Psoas muscle (tissue), 8 donors: ENCODE measurements around the gene CACNA1C. TPM values are rescaled to one million over a fixed set of nuclear protein-coding genes. Genes with fewer than 3 reads are reported as not detected.
A peak's percentile ranks its signal among the peaks of the same experiment; 100 is the strongest.

Experiments
- ATAC-seq, 4 donors: fragments of 200-7000 bp; cut with Tn5 transposase; one replicate each; pipeline ENCODE4 v1.9.1; 2020; ENCODE audit warnings: moderate library complexity in 3 of 4, mild to moderate bottlenecking in 2 of 4
- DNase-seq, 2 donors: peaks; one replicate each; pipeline ENCODE4 v3.0.0-alpha.2; 2020
- H3K27ac ChIP-seq: fragments of 200-600 bp; one replicate; pipeline ENCODE4 v1.8.0; 2022
- H3K27me3 ChIP-seq, 3 donors: fragments of 200-600 bp in 1 of 3; one replicate each; pipeline versions ENCODE4 v1.6.1 to v1.8.0; 2013 to 2022; ENCODE audit warnings: low read length in 2 of 3, mild to moderate bottlenecking in 2 of 3, moderate library complexity in 1 of 3; ENCODE audit not compliant: insufficient read depth in 3 of 3
- H3K36me3 ChIP-seq, 2 donors: fragments of 200-600 bp in 1 of 2; one replicate each; pipeline versions ENCODE4 v1.6.1 to v1.8.0; 2013 to 2022; ENCODE audit warnings: low read depth in 1 of 2, mild to moderate bottlenecking in 1 of 2, moderate library complexity in 1 of 2; ENCODE audit not compliant: insufficient read depth in 1 of 2
- H3K4me1 ChIP-seq: fragments of 200-600 bp; one replicate; pipeline ENCODE4 v1.8.0; 2022
- H3K4me3 ChIP-seq: fragments of 200-600 bp; one replicate; pipeline ENCODE4 v1.8.0; 2022; ENCODE audit warnings: mild to moderate bottlenecking
- H3K9me3 ChIP-seq: fragments of 200-600 bp; one replicate; pipeline ENCODE4 v1.8.0; 2022
- WGBS, 3 donors: extraction: QIAGEN DNeasy Blood & Tissue Kit; methylation state at CpG; one replicate each; pipeline versions ENCODE4 v1.1.6 to v1.1.7; 2013; 5-methylcytosine and 5-hydroxymethylcytosine counted together
- intact Hi-C, 2 donors: fragments of 100-400 bp; cut with DNase I; formaldehyde crosslinking; loops; one replicate each; pipeline versions ENCODE4 v1.11.0 to v1.14.2; 2022
- polyA plus RNA-seq, 3 donors: library from polyadenylated mRNA; stranded (reverse); fragments of 200-250 nt; gene quantifications; one replicate each; pipeline ENCODE4 v1.2.3, GENCODE V29; 2013
- total RNA-seq, 4 donors: library from RNA; stranded (reverse); fragmentation: NEBNext Ultra II Directional in 2 of 4; extraction: Animal tissue kit (Norgen Biotek cat#: 25700) in 2 of 4; gene quantifications; one replicate each; pipeline versions ENCODE4 v1.2.1 to v1.2.4, GENCODE V29; 2021 to 2023
- TF ChIP-seq, protein P1 (sequence below): fragments of 200-600 bp; IDR thresholded peaks from one replicate; pipeline ENCODE4 v1.8.0; 2022; ENCODE audit warnings: antibody characterized with exemption
- donor health status: healthy with polysubstance abuse.
- donor health status: DM: no; HTN: no; CAD: no; lungs with moderate emphysema.
- donor health status: Bipolar disorder and iron deficiency.
- donor health status: healthy.
- donor health status: DM: yes; HTN: yes; CAD: no.
- donor health status: DM: no; HTN: no; CAD: no.
- donor health status: DM: no; HTN: no; CAD: no.
- donor health status: DM: yes; HTN: yes; CAD: no.

Gene CACNA1C
- total and polyA plus RNA-seq, 7 donors: 0.26 to 2.9 (median 0.95) TPM

DNA sequence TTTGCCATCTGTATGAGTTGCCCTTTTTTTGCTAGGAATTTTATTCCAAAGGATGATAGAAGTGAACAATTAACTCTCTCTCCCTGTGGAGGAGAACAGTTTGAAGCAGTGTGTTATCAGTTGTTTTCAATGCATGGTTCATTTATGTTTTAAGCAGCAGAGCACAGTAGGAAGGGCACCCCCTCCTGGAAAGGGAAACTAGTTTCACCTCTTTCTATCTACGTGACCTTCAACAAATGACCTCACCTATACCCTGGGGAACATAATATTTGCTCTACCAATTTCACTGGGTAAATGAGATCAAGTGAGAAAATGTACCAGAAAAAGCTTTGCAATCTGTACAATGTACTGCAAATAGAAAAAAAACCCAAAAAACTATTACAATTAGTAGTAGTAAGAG, 43.2 kb upstream of the CACNA1C start:
- TF ChIP-seq, protein P1, sequence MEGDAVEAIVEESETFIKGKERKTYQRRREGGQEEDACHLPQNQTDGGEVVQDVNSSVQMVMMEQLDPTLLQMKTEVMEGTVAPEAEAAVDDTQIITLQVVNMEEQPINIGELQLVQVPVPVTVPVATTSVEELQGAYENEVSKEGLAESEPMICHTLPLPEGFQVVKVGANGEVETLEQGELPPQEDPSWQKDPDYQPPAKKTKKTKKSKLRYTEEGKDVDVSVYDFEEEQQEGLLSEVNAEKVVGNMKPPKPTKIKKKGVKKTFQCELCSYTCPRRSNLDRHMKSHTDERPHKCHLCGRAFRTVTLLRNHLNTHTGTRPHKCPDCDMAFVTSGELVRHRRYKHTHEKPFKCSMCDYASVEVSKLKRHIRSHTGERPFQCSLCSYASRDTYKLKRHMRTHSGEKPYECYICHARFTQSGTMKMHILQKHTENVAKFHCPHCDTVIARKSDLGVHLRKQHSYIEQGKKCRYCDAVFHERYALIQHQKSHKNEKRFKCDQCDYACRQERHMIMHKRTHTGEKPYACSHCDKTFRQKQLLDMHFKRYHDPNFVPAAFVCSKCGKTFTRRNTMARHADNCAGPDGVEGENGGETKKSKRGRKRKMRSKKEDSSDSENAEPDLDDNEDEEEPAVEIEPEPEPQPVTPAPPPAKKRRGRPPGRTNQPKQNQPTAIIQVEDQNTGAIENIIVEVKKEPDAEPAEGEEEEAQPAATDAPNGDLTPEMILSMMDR: no peak
- Histone ChIP-seq H3K27me3 (peaks cover 0 to 3% (median 0%) of the 10 kb centered on the region in 3 donors), H3K27ac (no peak overlapping the region), H3K9me3 (no peaks in the 10 kb centered on the region), H3K4me1 (peaks cover 3% of the 10 kb centered on the region), H3K4me3 (no peak overlapping the region), H3K36me3 (no peaks in the 10 kb centered on the region)
- intact Hi-C loops: no loop called here
- no peak for DNase-seq
- 22 to 50% (median 41%) methylated on average over 1 of the region's 1 CpG for WGBS, 3 donors
- no peak for ATAC-seq

DNA sequence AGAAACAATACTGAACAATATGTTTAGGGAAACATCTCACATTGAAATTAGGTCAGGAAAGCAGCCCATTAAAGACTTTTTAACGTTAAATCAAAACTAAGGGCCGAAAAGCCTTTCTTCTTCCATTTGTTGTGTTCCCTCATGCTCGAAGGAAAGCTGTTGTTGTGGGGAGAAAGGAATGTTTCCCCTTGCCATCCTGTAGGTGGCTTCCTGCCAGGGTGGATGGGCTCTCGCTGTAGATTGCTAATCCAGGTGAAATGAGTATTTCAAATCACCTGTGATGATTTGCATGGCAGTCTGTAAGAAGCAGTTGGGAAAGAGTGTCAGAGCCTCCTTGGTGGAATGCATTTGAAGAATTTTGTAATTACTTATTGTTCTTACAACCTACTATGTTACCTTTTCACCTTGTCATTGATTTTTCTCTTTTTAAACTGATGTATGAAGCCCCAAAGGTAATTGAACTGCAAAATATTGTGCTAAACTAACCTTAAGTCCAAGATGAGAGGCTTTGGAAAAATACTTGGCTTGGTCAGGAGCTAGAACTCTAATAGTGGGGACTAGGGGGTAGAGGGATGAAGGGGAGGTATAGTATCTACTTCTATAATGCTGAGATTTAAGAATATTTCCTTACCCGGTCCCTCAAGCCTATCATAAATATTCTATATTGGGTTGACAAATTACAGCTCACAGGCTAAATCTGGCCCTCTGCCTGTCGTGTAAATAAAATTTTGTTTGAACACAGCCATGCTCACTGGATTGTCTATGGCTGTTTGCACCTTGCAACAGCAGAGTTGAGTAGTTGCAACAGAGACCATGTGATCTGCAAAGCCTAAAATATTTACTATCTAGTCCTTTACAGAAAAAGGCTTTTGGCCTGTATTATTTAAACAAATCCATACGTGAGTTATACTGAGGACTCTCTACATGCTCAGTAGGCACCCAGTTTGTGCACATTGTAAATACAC, 40.9 kb upstream of the CACNA1C start:
- H3K4me3 ChIP-seq: no peak overlapping the region
- DNase-seq: no peak
- H3K36me3 ChIP-seq: no peaks in the 10 kb centered on the region
- 67 to 76% (median 72%) methylated on average over 7 of the region's 7 CpGs for WGBS, 3 donors
- H3K9me3 ChIP-seq: no peaks in the 10 kb centered on the region
- peaks cover 0 to 3% (median 0%) of the 10 kb centered on the region in 3 donors for H3K27me3 ChIP-seq
- TF ChIP-seq, protein P1: no peak
- intact Hi-C loops: no loop called here
- H3K4me1 ChIP-seq: peaks cover 3% of the 10 kb centered on the region
- H3K27ac ChIP-seq: no peak overlapping the region
- no peak for ATAC-seq

GRCh38 chr12:2013086-2013485, 39.7 kb upstream of the CACNA1C start:
- intact Hi-C loops: no loop called here
- Histone ChIP-seq H3K27me3 (peaks cover 0 to 3% (median 0%) of the 10 kb centered on the region in 3 donors), H3K4me3 (no peak overlapping the region), H3K36me3 (no peaks in the 10 kb centered on the region), H3K9me3 (no peaks in the 10 kb centered on the region), H3K4me1 (peaks cover 3% of the 10 kb centered on the region), H3K27ac (no peak overlapping the region)
- TF ChIP-seq, protein P1: no peak
- WGBS, 3 donors: 71 to 78% (median 73%) methylated on average over 3 of the region's 3 CpGs
- ATAC-seq: no peak
- DNase-seq: no peak

- WGBS, 3 donors: 30 to 41% (median 36%) methylated on average over 4 of the region's 4 CpGs
- no peak overlapping the region for H3K4me3 ChIP-seq
- no peaks in the 10 kb centered on the region for H3K9me3 ChIP-seq
- ATAC-seq (no peak), DNase-seq (no peak)
- H3K36me3 ChIP-seq: no peaks in the 10 kb centered on the region
- peaks cover 3% of the 10 kb centered on the region for H3K4me1 ChIP-seq
- intact Hi-C loops: no loop called here
- TF ChIP-seq, protein P1: no peak
- peak overlapping the region; percentile 1 for H3K27ac ChIP-seq
- peaks cover 0 to 2% (median 0%) of the 10 kb centered on the region in 3 donors for H3K27me3 ChIP-seq
Observed at GRCh38 chr12:2013527-2014223, 39.1 kb upstream of the CACNA1C start.
